PC-3 (cell line): ENCODE data around the gene INAFM2. TPM values are rescaled to one million over a fixed set of nuclear protein-coding genes. Genes with fewer than 3 reads are reported as not detected.

Experiments used
- ATAC-seq: fragments of 200-7000 bp; cut with Tn5 transposase; 2 replicates; pipeline ENCODE4 v1.9.1; 2020; ENCODE audit warnings: mild to moderate bottlenecking, moderate library complexity
- BruUV-seq: library from RNA; stranded (reverse); fragments of 400-500 nt; replicated peaks from 2 replicates; lab custom pipeline; 2021; lab: Mats Ljungman, UMichigan
- CTCF ChIA-PET: fragments of 300-600 bp; sonication (Branson Sonifier 250); formaldehyde crosslinking; loops from one replicate; lab custom pipeline; 2022; ENCODE audit warnings: antibody characterized with exemption; lab: Charles Lee
- POLR2A ChIA-PET: fragments of 300-600 bp; sonication (Branson Sonifier 250); formaldehyde crosslinking; loops from one replicate; lab custom pipeline; 2022; ENCODE audit warnings: antibody characterized with exemption; ENCODE audit not compliant: unreplicated experiment; lab: Charles Lee
- DNase-seq: peaks from one replicate; pipeline ENCODE4 v3.0.0-alpha.2; 2015
- H2AFZ ChIP-seq: fragments of 300-600 bp; sonication (generic); 2 replicates; pipeline ENCODE4 v1.6.0; 2016; ENCODE audit warnings: antibody characterized with exemption, low read length
- H3F3A ChIP-seq: fragments of 300-600 bp; sonication (generic); one replicate; pipeline ENCODE4 v1.6.0; 2017; ENCODE audit warnings: antibody characterized with exemption, low read length, control low read depth, mild to moderate bottlenecking; ENCODE audit not compliant: unreplicated experiment
- H3K27ac ChIP-seq: fragments of 300-600 bp; sonication (generic); 2 replicates; pipeline ENCODE4 v1.5.1; 2016; ENCODE audit warnings: mild to moderate bottlenecking, low read length
- H3K27me3 ChIP-seq: fragments of 300-600 bp; sonication (generic); 2 replicates; pipeline ENCODE4 v1.6.1; 2016; ENCODE audit warnings: low read length, mixed read lengths
- H3K36me3 ChIP-seq: fragments of 300-600 bp; sonication (generic); 2 replicates; pipeline ENCODE4 v1.6.1; 2016; ENCODE audit warnings: low read depth, mixed run types, low read length, mixed read lengths
- H3K4me1 ChIP-seq: fragments of 300-600 bp; sonication (generic); 2 replicates; pipeline ENCODE4 v1.5.1; 2016; ENCODE audit warnings: low read length; ENCODE audit not compliant: insufficient read depth
- H3K4me2 ChIP-seq: fragments of 300-600 bp; sonication (generic); 2 replicates; pipeline ENCODE4 v1.6.0; 2016; ENCODE audit warnings: low read length
- H3K4me3 ChIP-seq: fragments of 300-600 bp; sonication (generic); 2 replicates; pipeline ENCODE4 v1.5.1; 2016; ENCODE audit warnings: mild to moderate bottlenecking, low read length, mixed read lengths
- H3K79me2 ChIP-seq: fragments of 300-600 bp; sonication (generic); 2 replicates; pipeline ENCODE4 v1.6.1; 2017; ENCODE audit warnings: low read length, mixed read lengths
- H3K9ac ChIP-seq: fragments of 300-600 bp; sonication (generic); 2 replicates; pipeline ENCODE4 v1.6.0; 2016; ENCODE audit warnings: mild to moderate bottlenecking, low read length
- H3K9me2 ChIP-seq: fragments of 300-600 bp; sonication (generic); replicated peaks from 2 replicates; pipeline ENCODE4 v1.6.1; 2016; ENCODE audit warnings: mixed run types, low read length, mixed read lengths
- H3K9me3 ChIP-seq: fragments of 300-600 bp; sonication (generic); 2 replicates; pipeline ENCODE4 v1.6.1; 2016; ENCODE audit warnings: low read length, mixed read lengths
- H4K20me1 ChIP-seq: fragments of 300-600 bp; sonication (generic); 2 replicates; pipeline ENCODE4 v1.6.1; 2016; ENCODE audit warnings: low read length, mixed read lengths
- EZH2 ChIP-seq: fragments of 300-600 bp; sonication (generic); IDR thresholded peaks from one replicate; pipeline ENCODE4 v1.6.1; 2017; ENCODE audit warnings: antibody characterized with exemption, mild to moderate bottlenecking, low read length; ENCODE audit not compliant: unreplicated experiment
- EZH2phosphoT487 ChIP-seq: fragments of 300-600 bp; sonication (generic); IDR thresholded peaks from 2 replicates; pipeline ENCODE4 v1.6.1; 2018; ENCODE audit warnings: mild to moderate bottlenecking, antibody characterized with exemption, low read length, borderline replicate concordance
- intact Hi-C: fragments of 100-400 bp; cut with micrococcal nuclease; formaldehyde crosslinking; loops from 2 replicates; pipeline ENCODE4 v1.9.0; 2023
- total RNA-seq: library from RNA; depleted of rRNA; stranded (reverse); fragments of >200 nt; gene quantifications from 2 replicates; pipeline ENCODE4 v1.2.3, GENCODE V29; 2014
- TF ChIP-seq, protein P1 (sequence below): fragments of 300-600 bp; sonication (generic); conservative IDR thresholded peaks from 2 replicates; pipeline ENCODE4 v1.5.1; 2017; ENCODE audit warnings: antibody characterized with exemption, low read depth, mild to moderate bottlenecking, low read length

Gene INAFM2
- total RNA-seq, 1 experiment from 2014 or later, result 22.1 TPM

DNA sequence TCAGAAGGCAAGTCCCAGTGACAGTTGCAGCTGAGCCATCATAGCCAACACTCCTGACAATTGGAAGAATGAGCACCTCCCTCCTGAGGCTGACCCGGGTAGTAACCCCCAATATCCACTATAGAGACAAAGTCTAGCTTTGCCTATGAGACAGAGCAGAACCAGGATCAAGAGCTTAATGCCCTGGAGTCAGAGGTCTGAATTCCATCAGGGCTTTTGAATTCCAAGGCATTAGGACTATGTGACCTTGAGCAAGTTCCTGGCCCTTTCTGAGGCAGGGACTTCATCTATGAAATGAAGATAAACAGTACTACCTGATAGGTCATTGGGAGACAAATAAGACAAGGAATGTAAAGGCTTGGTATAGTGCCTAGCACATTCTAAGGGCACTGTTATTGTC lies 3.1 kb upstream of the INAFM2 start:
- Histone ChIP-seq H3K27ac (no peak overlapping the region), H3K36me3 (no peaks in the 10 kb centered on the region), H3K9me2 (no peaks in the 10 kb centered on the region), H3F3A (no peaks in the 10 kb centered on the region), H3K4me3 (no peak overlapping the region), H3K27me3 (no peaks in the 10 kb centered on the region), H4K20me1 (peaks cover 6% of the 10 kb centered on the region; the same call in 1 of the 2 replicates), H2AFZ (no peak overlapping the region), H3K4me2 (no peak overlapping the region), H3K4me1 (peaks cover 7% of the 10 kb centered on the region), H3K9me3 (no peaks in the 10 kb centered on the region), H3K79me2 (peaks cover 12% of the 10 kb centered on the region), H3K9ac (no peak overlapping the region)
- intact Hi-C loops, result no loop called here
- BruUV-seq, result no TSS peak
- POLR2A ChIA-PET, result no interaction called here
- TF ChIP-seq EZH2, result no peak
- no peak for TF ChIP-seq EZH2phosphoT487
- TF ChIP-seq, protein P1, sequence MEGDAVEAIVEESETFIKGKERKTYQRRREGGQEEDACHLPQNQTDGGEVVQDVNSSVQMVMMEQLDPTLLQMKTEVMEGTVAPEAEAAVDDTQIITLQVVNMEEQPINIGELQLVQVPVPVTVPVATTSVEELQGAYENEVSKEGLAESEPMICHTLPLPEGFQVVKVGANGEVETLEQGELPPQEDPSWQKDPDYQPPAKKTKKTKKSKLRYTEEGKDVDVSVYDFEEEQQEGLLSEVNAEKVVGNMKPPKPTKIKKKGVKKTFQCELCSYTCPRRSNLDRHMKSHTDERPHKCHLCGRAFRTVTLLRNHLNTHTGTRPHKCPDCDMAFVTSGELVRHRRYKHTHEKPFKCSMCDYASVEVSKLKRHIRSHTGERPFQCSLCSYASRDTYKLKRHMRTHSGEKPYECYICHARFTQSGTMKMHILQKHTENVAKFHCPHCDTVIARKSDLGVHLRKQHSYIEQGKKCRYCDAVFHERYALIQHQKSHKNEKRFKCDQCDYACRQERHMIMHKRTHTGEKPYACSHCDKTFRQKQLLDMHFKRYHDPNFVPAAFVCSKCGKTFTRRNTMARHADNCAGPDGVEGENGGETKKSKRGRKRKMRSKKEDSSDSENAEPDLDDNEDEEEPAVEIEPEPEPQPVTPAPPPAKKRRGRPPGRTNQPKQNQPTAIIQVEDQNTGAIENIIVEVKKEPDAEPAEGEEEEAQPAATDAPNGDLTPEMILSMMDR, result no peak
- no peak for ATAC-seq
- CTCF ChIA-PET, result interaction anchor here (0.5 to 0.6 kb wide), 2 partner anchors 56 to 103 kb away, joined by 3 read pairs; no protein-coding TSS in a partner anchor
- DNase-seq, result no peak

DNA sequence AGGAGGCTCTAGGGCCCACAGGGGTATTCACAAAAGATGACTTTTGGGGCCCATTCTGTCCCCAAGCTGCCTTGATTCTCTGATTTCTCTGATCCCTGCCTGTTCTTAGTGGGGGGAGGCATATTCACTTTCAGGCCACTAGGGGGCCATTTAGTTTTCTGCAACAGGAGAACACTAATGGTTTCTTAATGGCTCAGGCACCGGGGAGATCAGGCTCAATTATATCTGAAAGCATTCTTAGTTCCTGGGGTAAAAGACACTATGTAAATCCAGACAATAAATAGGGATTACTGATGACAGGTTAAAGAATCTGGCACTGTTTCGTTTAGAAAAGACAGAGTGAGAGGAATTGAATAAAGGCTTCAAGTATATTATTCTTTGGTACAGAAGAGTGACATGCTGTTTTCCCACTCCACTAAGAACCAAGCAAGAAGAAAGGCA lies 2.5 kb upstream of the INAFM2 start:
- Histone ChIP-seq H3K27me3 (no peaks in the 10 kb centered on the region), H3K4me2 (no peak overlapping the region), H3K9ac (no peak overlapping the region), H3K27ac (no peak overlapping the region), H3F3A (no peaks in the 10 kb centered on the region), H3K4me3 (no peak overlapping the region), H3K79me2 (peaks cover 18% of the 10 kb centered on the region), H3K9me2 (no peaks in the 10 kb centered on the region), H4K20me1 (peaks cover 11% of the 10 kb centered on the region; the same call in 1 of the 2 replicates), H2AFZ (no peak overlapping the region), H3K9me3 (no peaks in the 10 kb centered on the region), H3K4me1 (peaks cover 12% of the 10 kb centered on the region), H3K36me3 (no peaks in the 10 kb centered on the region)
- intact Hi-C loops, result loop anchor here (1.0 kb wide), 3 partner anchors 17 to 100 kb away; no protein-coding TSS in a partner anchor
- TF ChIP-seq, protein P1, result peak; percentile 90
- TF ChIP-seq EZH2 (no peak), EZH2phosphoT487 (no peak)
- ChIA-PET POLR2A (no interaction called here), CTCF (interaction anchor here (0.6 kb wide), 1 partner anchor 55 kb away, joined by 3 read pairs; no protein-coding TSS in a partner anchor)
- no TSS peak for BruUV-seq
- DNase-seq (peak; percentile 79), ATAC-seq (peak; percentile 23; the same call in 1 of the 2 replicates)
